K562 (cell line): ENCODE results near the gene TP53BP2. TPM values are rescaled to one million over a fixed set of nuclear protein-coding genes. Genes with fewer than 3 reads are reported as not detected.

Experiments
- ATAC-seq: fragments of 200-7000 bp; cut with Tn5 transposase; 3 replicates; pipeline ENCODE4 v1.9.1; 2020; ENCODE audit warnings: moderate library complexity
- BruUV-seq: library from RNA; stranded (reverse); fragments of 400-500 nt; replicated peaks from 2 replicates; lab custom pipeline; 2021; lab: Mats Ljungman, UMichigan
- CTCF ChIA-PET: fragments of 300-600 bp; formaldehyde crosslinking; extraction: SDS; loops from one replicate; lab custom pipeline; 2021; ENCODE audit warnings: low intra/inter-chr PET ratio; lab: Yijun Ruan, JAX
- POLR2A ChIA-PET: fragments of 300-600, 350-650 bp; sonication (Branson Sonifier 250); formaldehyde crosslinking; extraction: SDS; loops from one replicate; lab custom pipeline; 2021; ENCODE audit warnings: antibody characterized with exemption, inconsistent platforms; lab: Yijun Ruan, JAX
- DNase-seq, 4 experiments: peaks; one replicate each; pipeline versions ENCODE4 v3.0.0 to v3.0.0-alpha.2; 2011 to 2018; ENCODE audit warnings: low spot score in 3 of 4, mixed read lengths in 3 of 4; ENCODE audit errors: extremely low read depth in 1 of 4
- FAIRE-seq: peaks from 2 replicates; lab custom pipeline; 2011; peaks lifted over from hg19 to GRCh38; lab: Jason Lieb, UNC
- H2AFZ ChIP-seq: 2 replicates; pipeline ENCODE4 v1.6.0; 2011; ENCODE audit warnings: low read depth, low read length, control low read depth, inconsistent platforms
- H3K27ac ChIP-seq: fragments of 200-600 bp; 3 replicates; pipeline ENCODE4 v1.8.0; 2011; ENCODE audit warnings: low read depth, mild to moderate bottlenecking, control low read depth, inconsistent platforms, low read length, moderate library complexity, mixed read lengths; ENCODE audit errors: extremely low read depth
- H3K27me3 ChIP-seq, 2 experiments: fragments of 300-600 bp in 1 of 2; 2 replicates in 1 of 2; 3 replicates in 1 of 2; pipeline versions ENCODE4 v1.6.0 to v1.8.0; 2011; ENCODE audit warnings: inconsistent platforms in 2 of 2, low read length in 2 of 2, mild to moderate bottlenecking in 1 of 2, mixed read lengths in 1 of 2, moderate library complexity in 1 of 2; ENCODE audit not compliant: control insufficient read depth in 2 of 2, insufficient read depth in 2 of 2
- H3K36me3 ChIP-seq: fragments of 300-600 bp; 3 replicates; pipeline ENCODE4 v1.8.0; 2011; ENCODE audit warnings: mild to moderate bottlenecking, low read length, inconsistent platforms; ENCODE audit not compliant: control insufficient read depth, insufficient read depth
- H3K4me1 ChIP-seq, 2 experiments: fragments of 200-600 bp in 1 of 2; replicated peaks in 1 of 2; 2 replicates in 1 of 2; 3 replicates in 1 of 2; pipeline versions ENCODE4 v1.5.1 to v1.8.0; 2011; ENCODE audit warnings: inconsistent platforms in 2 of 2, low read length in 2 of 2, mild to moderate bottlenecking in 1 of 2, mixed read lengths in 1 of 2, moderate library complexity in 1 of 2; ENCODE audit not compliant: control insufficient read depth in 2 of 2, insufficient read depth in 2 of 2
- H3K4me2 ChIP-seq: 2 replicates; pipeline ENCODE4 v1.6.1; 2011; ENCODE audit warnings: low read length, control low read depth, inconsistent platforms, mixed read lengths; ENCODE audit not compliant: insufficient read depth
- H3K4me3 ChIP-seq: fragments of 200-600 bp; sonication (generic), shearing (Covaris generic); 2 replicates; pipeline ENCODE4 v1.5.1; 2016; ENCODE audit warnings: control low read depth, inconsistent platforms
- H3K79me2 ChIP-seq: fragments of 200-600 bp; 3 replicates; pipeline ENCODE4 v1.8.0; 2011; ENCODE audit warnings: low read length, inconsistent platforms; ENCODE audit not compliant: control insufficient read depth, insufficient read depth
- H3K9ac ChIP-seq, 2 experiments: 2 replicates each; pipeline versions ENCODE4 v1.6.0 to v1.6.1; 2011; ENCODE audit warnings: low read depth in 2 of 2, low read length in 2 of 2, control low read depth in 1 of 2, inconsistent platforms in 1 of 2, mild to moderate bottlenecking in 1 of 2, mixed read lengths in 1 of 2; ENCODE audit not compliant: insufficient read depth in 1 of 2
- H3K9me1 ChIP-seq: one replicate; pipeline ENCODE4 v1.6.0; 2011; ENCODE audit warnings: inconsistent platforms, mild to moderate bottlenecking, low read length, moderate library complexity; ENCODE audit not compliant: control insufficient read depth, insufficient read depth
- H3K9me3 ChIP-seq: replicated peaks from 2 replicates; pipeline ENCODE4 v1.5.1; 2011; ENCODE audit warnings: low read depth, low read length, inconsistent platforms; ENCODE audit not compliant: control insufficient read depth, insufficient read depth
- H4K20me1 ChIP-seq: replicated peaks from 2 replicates; pipeline ENCODE4 v1.6.1; 2011; ENCODE audit warnings: low read length, inconsistent platforms, mixed read lengths; ENCODE audit not compliant: control insufficient read depth, insufficient read depth
- BRD4 ChIP-seq: fragments of 200-600 bp; sonication (generic); IDR thresholded peaks from 2 replicates; pipeline ENCODE4 v1.6.1; 2017; ENCODE audit warnings: inconsistent platforms
- CXXC5 ChIP-seq: fragments of 250-450 bp; sonication (Bioruptor Pico); IDR thresholded peaks from 2 replicates; pipeline ENCODE4 v1.8.0; 2022; ENCODE audit warnings: inconsistent platforms, mild to moderate bottlenecking, moderate library complexity
- ESRRA ChIP-seq: fragments of 450-650 bp; IDR thresholded peaks from 2 replicates; pipeline ENCODE4 v1.6.1; 2014; ENCODE audit warnings: low read depth, mild to moderate bottlenecking, moderate library complexity, borderline replicate concordance
- POU5F1 ChIP-seq: fragments of 150-350 bp; IDR thresholded peaks from 2 replicates; pipeline ENCODE4 v1.6.1; 2014; ENCODE audit warnings: borderline replicate concordance, low read length, low read depth, mild to moderate bottlenecking; ENCODE audit not compliant: partially characterized antibody
- SMAD2 ChIP-seq: fragments of 150-350 bp; IDR thresholded peaks from 2 replicates; pipeline ENCODE4 v1.6.1; 2014; ENCODE audit warnings: low read depth, mild to moderate bottlenecking, low read length
- TEAD2 ChIP-seq: fragments of 450-650 bp; IDR thresholded peaks from 2 replicates; pipeline ENCODE4 v1.6.1; 2016; ENCODE audit warnings: missing genetic modification characterization, control low read depth, missing compliant biosample characterization
- ZNF436 ChIP-seq: fragments of 250-450, 450-650 bp; sonication (Bioruptor Pico); formaldehyde crosslinking; IDR thresholded peaks from 2 replicates; pipeline ENCODE4 v1.7.0; 2020; ENCODE audit warnings: mild to moderate bottlenecking
- ZNF75A ChIP-seq: fragments of 450-650 bp; formaldehyde crosslinking; IDR thresholded peaks from 2 replicates; pipeline ENCODE4 v1.4.0; 2020; ENCODE audit warnings: mild to moderate bottlenecking
- WGBS: fragments of 100-300 bp; shearing (Covaris generic); methylation state at CpG from one replicate; pipeline ENCODE4 v1.1.6; 2016; ENCODE audit warnings: low coverage, mixed read lengths; ENCODE audit not compliant: insufficient coverage; ENCODE audit errors: missing lambda C conversion rate; 5-methylcytosine and 5-hydroxymethylcytosine counted together
- in situ Hi-C: fragments of 300-500 bp; cut with MboI; formaldehyde crosslinking; loops from 4 replicates; pipeline ENCODE4 v1.15.0; 2018; ENCODE audit warnings: inconsistent platforms, mixed read lengths
- intact Hi-C: fragments of 100-400 bp; cut with micrococcal nuclease; formaldehyde crosslinking; loops from 2 replicates; pipeline ENCODE4 v1.14.2; 2022
- polyA plus RNA-seq, 8 experiments: library from polyadenylated mRNA; depleted of rRNA in 4 of 8; stranded (reverse) in 5 of 8; unstranded in 3 of 8; fragments of >200 nt; fragmentation: Nextera tagmentation in 2 of 8; fragmentation: Illumina TruSeq in 1 of 8; extraction: Ambion mirVana in 2 of 8; extraction: Trizol in 1 of 8; gene quantifications; 2 replicates each; pipeline versions ENCODE4 v1.2.1 to v1.2.3, GENCODE V29; 2011 to 2014; ENCODE audit warnings: inconsistent platforms in 1 of 8, missing spikeins in 1 of 8
- total RNA-seq, 7 experiments: library from RNA; depleted of rRNA in 6 of 7; stranded (reverse); fragments of >200 nt in 6 of 7; fragmentation: Illumina TruSeq in 2 of 7; extraction: Trizol in 2 of 7; gene quantifications; 2 replicates each; pipeline versions ENCODE4 v1.2.1 to v1.2.3, GENCODE V29; 2011 to 2021; ENCODE audit warnings: low replicate concordance in 1 of 7

TP53BP2 gene
- total and polyA plus RNA-seq, 9 of the 15 experiments (the other 6 are each of a cell fraction or from before 2014, with no cell fraction given) = 17.0 to 69.6 (median 40.1) TPM

GRCh38 chr1:223747838-223748335 is 97.9 kb downstream of the TP53BP2 start:
- Histone ChIP-seq H3K9me3 (no peaks in the 10 kb centered on the region), H3K4me1 (peaks cover 0 to 13% of the 10 kb centered on the region in 2 experiments; a peak in 2 of 5 replicates), H3K4me2 (no peak overlapping the region), H4K20me1 (no peaks in the 10 kb centered on the region), H3K9me1 (no peaks in the 10 kb centered on the region), H3K4me3 (no peak overlapping the region), H3K27ac (no peak overlapping the region), H3K79me2 (no peaks in the 10 kb centered on the region), H3K27me3 (no peaks in the 10 kb centered on the region), H2AFZ (no peak overlapping the region), H3K9ac (no peak overlapping the region), H3K36me3 (peaks cover 86% of the 10 kb centered on the region)
- ChIA-PET CTCF (interaction anchor here (1.2 to 3.0 kb wide), 3 partner anchors 33 to 50 kb away, joined by 3 to 40 read pairs (median 14); partner anchors contain the start of gene CAPN2), POLR2A (interaction anchor here (0.6 kb wide), 2 partner anchors 14 to 79 kb away, joined by 3 to 4 read pairs; no protein-coding TSS in a partner anchor)
- no peak for DNase-seq
- TF ChIP-seq CXXC5 (CRISPR knock-in tag) (no peak), BRD4 (no peak), POU5F1 (no peak), ESRRA (no peak), ZNF436 (CRISPR knock-in tag) (no peak), SMAD2 (no peak), TEAD2 (tag) (no peak), ZNF75A (CRISPR knock-in tag) (no peak)
- no peak for FAIRE-seq
- in situ Hi-C loops (no loop called here), intact Hi-C loops (no loop called here)
- WGBS = 55% methylated on average over 4 of the region's 4 CpGs
- no TSS peak for BruUV-seq
- ATAC-seq = no peak
